GM08714 (cell line): ENCODE measurements around the gene CDKAL1.
"Not testable (repeated sequence)": the region's sequence is repeated elsewhere in the genome, so short reads cannot be mapped to it uniquely, and the experiment has no call there.

Source experiments
- H3K4me3 ChIP-seq: fragments of 200-500 bp; sonication (Bioruptor generic); 2 replicates; pipeline ENCODE4 v1.5.1; 2014; ENCODE audit warnings: mild to moderate bottlenecking, low read length, inconsistent platforms
- ZNF274 ChIP-seq: IDR thresholded peaks from 2 replicates; pipeline ENCODE4 v1.6.1; 2012; ENCODE audit warnings: mild to moderate bottlenecking, low read depth, low read length

CDKAL1 gene

DNA sequence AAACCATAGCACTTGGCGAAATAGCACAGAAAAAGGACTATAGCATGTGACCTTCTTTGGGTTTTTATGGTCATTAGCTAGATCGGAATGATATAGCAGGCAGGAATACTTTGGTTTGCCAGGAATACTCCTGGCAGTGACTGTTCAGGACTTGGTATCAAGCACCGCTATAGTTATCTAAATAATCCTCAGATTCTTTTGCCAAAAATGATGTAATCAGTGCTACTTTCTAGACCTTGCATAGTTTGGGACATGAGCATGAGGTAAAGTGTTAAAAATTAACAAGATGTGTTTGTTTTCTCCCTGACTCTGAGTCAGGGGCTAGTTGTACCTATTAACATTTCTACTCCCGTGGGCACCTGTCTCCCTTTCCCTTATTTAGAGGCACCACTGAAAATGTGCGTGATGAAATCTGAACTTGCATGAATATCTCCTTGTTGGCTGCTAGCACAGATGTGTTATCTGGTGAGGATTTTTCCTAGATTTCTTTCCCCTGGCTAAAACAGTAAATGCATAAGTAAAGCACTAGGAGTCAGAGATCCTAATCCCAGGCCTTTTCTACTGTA lies 511.0 kb downstream of the CDKAL1 start:
- H3K4me3 ChIP-seq: no peak overlapping the region
- no peak for TF ChIP-seq ZNF274

DNA sequence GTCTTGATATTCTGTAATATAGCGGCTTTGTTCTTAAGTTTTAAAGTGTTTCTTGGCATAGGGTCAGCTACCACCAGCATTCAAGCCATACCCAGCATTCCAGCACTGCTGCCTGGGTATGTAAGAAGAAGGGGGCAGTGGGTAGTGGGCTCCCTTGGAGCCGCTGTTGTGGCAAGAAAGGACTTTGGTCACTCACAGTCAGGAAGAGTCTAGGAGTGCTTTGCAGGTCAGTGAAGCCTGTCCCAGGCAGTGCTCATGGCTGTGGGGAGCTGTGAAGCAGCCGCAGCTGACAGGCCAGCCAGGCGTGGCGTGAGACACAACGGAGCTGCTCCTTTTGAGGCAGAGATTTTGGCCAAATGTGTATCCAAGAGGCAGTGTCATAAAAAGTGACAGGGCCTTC lies 512.0 kb downstream of the CDKAL1 start:
- TF ChIP-seq ZNF274: no peak
- H3K4me3 ChIP-seq: no peak overlapping the region

DNA sequence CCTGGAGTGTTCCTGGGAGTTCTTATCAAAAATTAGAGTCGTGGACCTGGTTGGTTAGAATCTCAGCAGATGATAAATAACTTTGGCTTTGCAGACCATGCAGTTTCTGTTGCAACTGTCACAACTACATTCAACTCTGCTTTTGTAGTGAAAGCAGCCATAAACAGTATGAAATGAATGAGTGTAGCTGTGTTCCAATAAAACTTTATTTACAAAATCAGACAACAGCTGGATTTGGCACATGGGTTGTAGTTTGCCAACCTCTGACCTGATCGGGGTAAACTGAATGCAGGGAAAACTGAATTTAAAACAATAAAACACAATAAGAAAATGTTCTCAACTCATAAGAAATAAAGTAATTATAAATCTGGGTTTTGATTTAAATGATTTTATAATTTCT lies 513.8 kb downstream of the CDKAL1 start:
- no peak overlapping the region for H3K4me3 ChIP-seq
- TF ChIP-seq ZNF274: no peak

DNA sequence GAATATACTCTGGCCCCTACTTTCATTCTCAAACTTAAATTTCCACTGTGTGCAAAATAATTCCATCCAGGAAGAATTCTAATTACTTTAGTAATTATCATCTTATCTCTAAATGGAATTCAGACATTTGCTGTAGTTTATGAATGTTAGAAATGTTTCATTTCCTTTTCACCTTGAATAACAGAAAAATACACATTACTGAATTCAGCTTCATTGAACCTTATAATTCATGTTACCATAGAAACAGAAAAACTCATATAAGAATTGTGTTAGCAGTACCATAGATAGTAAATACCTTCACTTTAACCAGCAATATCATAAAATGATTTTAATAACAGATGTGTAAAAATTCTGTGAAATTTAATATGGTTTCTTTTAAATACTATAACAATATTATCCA lies 514.9 kb downstream of the CDKAL1 start:
- H3K4me3 ChIP-seq: no peak overlapping the region
- TF ChIP-seq ZNF274: no peak

DNA sequence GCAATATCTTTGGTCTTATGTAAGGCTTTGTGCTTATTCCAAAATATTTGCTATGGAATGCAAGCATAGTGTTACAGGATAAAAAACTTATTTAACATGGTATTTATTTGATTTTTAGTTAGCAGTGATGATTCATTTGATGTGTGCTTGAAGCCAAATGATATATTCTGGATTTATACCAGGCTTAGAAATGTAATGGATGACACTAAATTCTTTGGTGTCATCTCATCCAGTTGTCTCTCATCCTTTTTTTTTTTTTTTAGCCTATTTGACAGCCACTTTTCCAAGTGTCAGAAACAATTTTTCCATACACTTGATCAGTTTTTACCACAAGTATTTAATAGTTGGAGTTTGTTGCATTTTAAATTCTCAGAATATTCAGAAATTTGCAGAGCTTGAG lies 515.3 kb downstream of the CDKAL1 start:
- TF ChIP-seq ZNF274: no peak
- H3K4me3 ChIP-seq: no peak overlapping the region

DNA sequence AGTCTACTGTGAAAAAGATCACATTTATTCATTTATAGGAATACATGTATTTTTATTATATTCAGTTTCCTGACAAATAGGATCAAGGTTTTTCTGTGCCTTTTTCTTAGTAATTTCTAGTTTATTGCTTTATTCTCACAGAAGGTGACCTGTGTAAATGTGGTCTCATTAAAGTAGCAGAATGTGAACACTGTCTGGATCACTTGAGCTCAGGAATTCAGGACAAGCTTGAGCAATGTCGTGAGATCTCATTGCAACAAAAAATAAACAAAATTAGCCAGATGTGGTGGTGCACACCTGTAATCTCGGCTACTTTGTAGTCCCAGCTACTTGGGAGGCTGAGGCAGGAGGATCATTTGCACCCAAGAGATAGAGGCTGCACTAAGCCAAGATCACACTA lies 516.7 kb downstream of the CDKAL1 start:
- H3K4me3 ChIP-seq: no peak overlapping the region
- TF ChIP-seq ZNF274: no peak

DNA sequence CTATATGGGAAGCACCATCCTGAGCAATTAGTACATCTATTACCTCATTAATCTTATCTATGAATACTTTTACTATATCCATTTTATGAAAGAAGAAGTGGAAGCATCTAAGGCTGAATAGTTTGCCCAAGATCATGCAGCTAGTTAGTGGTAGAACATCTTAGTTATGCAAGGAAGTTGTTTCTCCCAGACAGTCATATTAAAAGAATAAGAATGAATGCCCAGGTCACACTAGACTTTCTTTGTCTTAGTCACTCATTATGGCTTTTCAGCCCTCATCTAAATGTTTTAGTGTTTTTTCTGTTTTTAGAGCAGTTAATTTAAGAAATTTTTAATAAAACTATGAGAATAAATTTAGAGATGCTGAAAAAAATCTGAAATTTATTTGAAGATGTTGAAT lies 517.5 kb downstream of the CDKAL1 start:
- no peak overlapping the region for H3K4me3 ChIP-seq
- no peak for TF ChIP-seq ZNF274

DNA sequence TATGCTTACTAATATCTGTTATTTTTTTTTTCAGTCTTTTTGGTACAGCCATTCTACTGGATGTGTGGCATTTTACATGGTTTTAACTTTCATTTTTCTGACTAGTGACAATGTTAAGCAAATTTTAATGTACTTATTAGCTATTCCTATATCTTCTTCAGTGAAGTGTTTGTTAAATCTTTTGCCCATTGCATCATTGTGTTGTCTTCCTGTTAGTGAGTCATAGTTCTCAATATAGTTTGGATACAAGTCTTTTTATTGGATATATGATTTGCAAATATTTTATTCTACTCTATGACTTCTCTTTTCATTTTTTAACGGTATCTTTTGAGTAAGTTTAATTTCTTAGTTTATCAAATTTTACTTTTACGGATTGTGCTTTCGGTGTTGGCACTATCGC lies 519.4 kb downstream of the CDKAL1 start:
- TF ChIP-seq ZNF274: no peak
- no peak overlapping the region for H3K4me3 ChIP-seq

DNA sequence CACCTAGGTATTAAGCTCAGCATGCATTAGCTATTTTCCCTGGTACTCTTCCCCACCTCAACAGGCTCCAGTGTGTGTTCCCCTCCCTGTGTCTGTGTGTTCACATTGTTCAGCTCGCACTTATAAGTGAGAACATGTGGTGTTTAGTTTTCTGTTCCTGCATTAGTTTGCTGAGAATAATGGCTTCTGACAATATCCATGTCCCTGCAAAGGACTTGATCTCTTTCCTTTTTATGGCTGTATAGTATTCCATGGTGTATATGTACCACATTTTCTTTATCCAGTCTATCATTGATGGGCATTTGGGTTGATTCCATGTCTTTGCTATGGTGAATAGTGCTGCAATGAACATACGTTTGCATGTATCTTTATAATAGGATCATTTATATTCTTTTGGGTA lies 521.2 kb downstream of the CDKAL1 start:
- H3K4me3 ChIP-seq: not testable (repeated sequence)

DNA sequence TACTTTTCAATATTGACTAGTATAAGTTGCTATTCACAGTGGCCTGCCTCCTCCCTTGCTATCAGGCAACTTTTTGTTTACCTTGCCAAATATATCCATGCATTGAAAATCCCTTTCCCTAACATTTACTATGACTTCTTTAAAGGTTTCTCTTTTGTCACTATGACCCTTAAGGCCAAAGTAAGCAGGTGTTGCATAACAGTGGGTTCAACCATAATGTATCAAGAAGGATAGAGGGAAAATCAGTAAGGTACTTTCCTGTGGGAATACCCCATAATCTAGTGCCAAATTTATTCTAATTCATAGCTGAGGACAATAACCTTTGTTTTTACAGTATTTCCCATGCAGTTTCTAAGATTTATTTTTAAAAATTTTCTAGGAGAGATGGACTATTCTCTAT lies 527.6 kb downstream of the CDKAL1 start:
- no peak for TF ChIP-seq ZNF274
- H3K4me3 ChIP-seq: no peak overlapping the region

DNA sequence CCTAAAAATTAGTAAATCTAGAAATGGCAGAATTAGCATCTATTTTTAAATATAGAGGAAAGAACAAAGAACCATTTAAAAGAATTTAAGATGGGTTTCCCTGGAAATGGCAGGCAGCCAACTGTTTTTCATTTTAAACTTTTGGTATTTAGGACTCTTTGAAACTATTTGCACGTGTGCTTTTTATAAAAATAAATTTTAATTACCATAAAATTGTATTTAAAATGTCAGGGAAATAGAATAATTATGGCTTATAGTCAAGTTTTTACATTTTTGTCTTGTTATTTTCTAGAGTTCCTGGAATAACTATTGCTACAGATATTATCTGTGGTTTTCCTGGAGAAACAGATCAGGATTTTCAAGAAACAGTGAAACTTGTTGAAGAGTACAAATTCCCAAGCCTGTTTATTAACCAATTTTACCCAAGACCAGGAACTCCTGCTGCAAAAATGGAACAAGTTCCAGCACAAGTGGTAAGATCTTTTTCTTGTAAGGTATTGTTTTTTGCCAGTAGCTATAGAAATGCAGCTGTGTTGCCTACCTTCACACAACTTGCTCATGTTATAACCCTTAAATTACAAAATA lies 530.6 kb downstream of the CDKAL1 start:
- no peak overlapping the region for H3K4me3 ChIP-seq
- TF ChIP-seq ZNF274: no peak

DNA sequence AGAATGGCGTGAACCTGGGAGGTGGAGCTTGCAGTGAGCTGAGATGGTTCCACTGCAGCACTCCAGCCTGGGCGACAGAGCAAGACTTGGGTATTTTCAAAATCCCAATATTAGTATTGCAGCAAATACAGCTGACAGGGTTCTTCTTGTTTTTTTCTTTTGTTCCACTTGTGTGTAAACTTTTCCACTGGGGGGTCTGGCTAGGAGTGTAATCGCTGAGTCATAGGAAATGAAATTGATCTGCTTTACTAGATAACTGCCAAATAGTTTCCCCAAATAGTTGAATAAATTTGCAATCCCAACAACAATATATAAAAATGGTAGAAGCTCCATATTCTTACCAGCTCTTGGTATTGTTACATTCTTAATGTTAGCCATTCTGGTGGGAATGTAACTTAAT lies 533.3 kb downstream of the CDKAL1 start:
- H3K4me3 ChIP-seq: no peak overlapping the region
- no peak for TF ChIP-seq ZNF274

DNA sequence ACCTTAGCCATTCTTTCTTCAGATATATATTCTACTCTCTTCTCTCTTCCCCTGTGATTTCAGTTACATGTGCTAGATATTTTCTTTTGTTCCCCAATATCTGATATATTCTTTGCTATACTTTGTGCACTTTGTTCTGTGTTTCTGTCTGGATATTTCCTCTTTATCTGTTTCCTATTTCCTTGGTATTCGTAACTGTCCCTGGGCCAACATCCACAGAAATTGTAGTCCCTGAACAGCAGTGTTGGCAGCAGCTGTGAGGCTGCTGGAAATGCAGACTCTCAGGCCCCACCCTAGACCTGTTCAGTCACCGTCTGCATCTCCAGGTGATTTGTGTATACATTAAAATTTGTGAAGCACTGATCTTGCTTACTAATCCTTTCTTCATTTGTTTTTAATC lies 536.4 kb downstream of the CDKAL1 start:
- no peak overlapping the region for H3K4me3 ChIP-seq
- TF ChIP-seq ZNF274: no peak

DNA sequence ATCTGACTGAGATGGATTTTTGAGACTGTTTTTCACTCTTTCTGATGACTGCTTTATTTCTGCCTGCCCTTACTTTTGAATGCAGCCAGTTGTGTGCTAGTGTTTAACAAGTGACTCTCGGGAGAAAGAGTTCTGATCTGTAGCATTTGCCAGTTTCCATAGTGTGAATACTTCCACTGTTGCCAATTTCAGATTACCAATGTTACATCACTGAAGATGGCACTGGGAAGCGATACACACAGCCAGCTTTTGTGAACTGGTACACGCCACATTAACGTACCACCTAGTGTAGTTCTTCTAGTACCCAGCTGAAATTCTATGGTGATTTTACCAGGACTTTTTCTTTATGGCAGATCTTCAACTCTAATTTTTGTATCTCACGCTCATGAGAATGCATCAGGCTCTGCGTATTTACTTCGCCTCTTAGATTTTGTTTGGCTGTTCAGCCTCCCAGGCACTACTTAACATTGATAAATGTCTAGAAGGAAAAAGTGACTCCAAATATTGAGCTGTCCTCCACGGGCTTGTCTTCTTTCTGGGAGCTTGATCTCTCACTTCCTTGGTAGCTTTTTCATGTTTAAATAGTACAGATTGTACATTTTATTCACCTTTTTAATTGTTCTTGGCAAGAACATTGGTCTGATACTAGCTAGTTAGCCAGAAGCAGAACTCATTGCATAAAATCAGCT lies 537.7 kb downstream of the CDKAL1 start:
- H3K4me3 ChIP-seq: no peak overlapping the region
- no peak for TF ChIP-seq ZNF274

DNA sequence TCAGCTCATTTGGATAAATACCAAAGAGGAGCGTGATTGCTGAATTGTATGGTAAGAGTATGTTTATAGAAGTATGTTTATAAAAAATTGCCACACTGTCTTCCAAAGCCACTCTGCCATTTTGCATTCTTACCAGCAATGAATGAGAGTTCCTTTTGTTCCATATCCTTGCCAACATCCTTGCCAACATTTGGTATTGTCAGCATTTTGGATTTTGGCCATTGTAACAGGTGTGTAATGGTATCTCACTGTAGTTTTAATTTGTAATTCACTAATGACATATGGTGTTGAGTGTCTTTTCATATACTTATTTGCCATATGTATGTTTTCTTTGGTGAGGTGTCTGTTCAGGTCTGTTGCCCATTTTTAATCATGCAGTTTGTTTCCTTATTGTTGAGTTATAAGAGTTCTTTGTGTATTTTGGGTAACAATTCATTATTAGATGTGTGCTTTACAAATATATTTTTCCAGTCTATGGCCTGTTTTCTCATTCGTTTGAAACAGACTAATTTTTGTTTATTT lies 539.1 kb downstream of the CDKAL1 start:
- no peak for TF ChIP-seq ZNF274
- H3K4me3 ChIP-seq: no peak overlapping the region
